H9 (cell line): ENCODE results near the gene IST1. TPM values are rescaled to one million over a fixed set of nuclear protein-coding genes. Genes with fewer than 3 reads are reported as not detected.

Source experiments
- DNase-seq: peaks from one replicate; pipeline ENCODE4 v3.0.0-alpha.2; 2017
- H2AFZ ChIP-seq: one replicate; pipeline ENCODE4 v1.6.1; 2013; ENCODE audit warnings: mild to moderate bottlenecking, low read length, control low read depth, moderate library complexity
- H2AK5ac ChIP-seq: 2 replicates; pipeline ENCODE4 v1.6.1; 2013; ENCODE audit warnings: low read length, control low read depth, mixed read lengths; ENCODE audit not compliant: insufficient read length
- H2BK120ac ChIP-seq: one replicate; pipeline ENCODE4 v1.6.1; 2013; ENCODE audit warnings: low read depth, mild to moderate bottlenecking, low read length, control low read depth, inconsistent platforms; ENCODE audit not compliant: poor library complexity, severe bottlenecking
- H2BK12ac ChIP-seq: 2 replicates; pipeline ENCODE4 v1.6.1; 2013; ENCODE audit warnings: low read length, control low read depth, mixed read lengths, low read depth; ENCODE audit not compliant: insufficient read length
- H2BK15ac ChIP-seq: 2 replicates; pipeline ENCODE4 v1.6.1; 2013; ENCODE audit warnings: low read depth, low read length, control low read depth
- H2BK20ac ChIP-seq: one replicate; pipeline ENCODE4 v1.6.1; 2013; ENCODE audit warnings: low read depth, mild to moderate bottlenecking, low read length, control low read depth, inconsistent platforms; ENCODE audit not compliant: poor library complexity, severe bottlenecking
- H2BK5ac ChIP-seq: 2 replicates; pipeline ENCODE4 v1.6.1; 2013; ENCODE audit warnings: low read length, control low read depth, mixed read lengths; ENCODE audit not compliant: insufficient read length
- H3K14ac ChIP-seq: 2 replicates; pipeline ENCODE4 v1.6.1; 2013; ENCODE audit warnings: low read length, control low read depth; ENCODE audit not compliant: insufficient read depth
- H3K18ac ChIP-seq: 2 replicates; pipeline ENCODE4 v1.6.1; 2013; ENCODE audit warnings: low read depth, mild to moderate bottlenecking, mixed read lengths, low read length, control low read depth; ENCODE audit not compliant: insufficient read length
- H3K23ac ChIP-seq: 2 replicates; pipeline ENCODE4 v1.6.1; 2013; ENCODE audit warnings: low read length, control low read depth, mixed read lengths, low read depth; ENCODE audit not compliant: insufficient read length
- H3K23me2 ChIP-seq: 2 replicates; pipeline ENCODE4 v1.6.1; 2013; ENCODE audit warnings: low read depth, mild to moderate bottlenecking, mixed read lengths, low read length, control low read depth; ENCODE audit not compliant: insufficient read length, poor library complexity, severe bottlenecking
- H3K27ac ChIP-seq: 2 replicates; pipeline ENCODE4 v1.5.1; 2013; ENCODE audit warnings: low read length, control low read depth, mixed read lengths, low read depth; ENCODE audit not compliant: insufficient read length
- H3K27me3 ChIP-seq: 2 replicates; pipeline ENCODE4 v1.6.1; 2013; ENCODE audit warnings: low read length, control low read depth, inconsistent platforms; ENCODE audit not compliant: insufficient read depth
- H3K4ac ChIP-seq: 2 replicates; pipeline ENCODE4 v1.6.1; 2013; ENCODE audit warnings: low read depth, mild to moderate bottlenecking, control low read depth, inconsistent platforms, low read length, moderate library complexity
- H3K4me1 ChIP-seq: 2 replicates; pipeline ENCODE4 v1.6.1; 2013; ENCODE audit warnings: low read length, control low read depth, inconsistent platforms; ENCODE audit not compliant: insufficient read depth
- H3K4me2 ChIP-seq: 2 replicates; pipeline ENCODE4 v1.6.1; 2013; ENCODE audit warnings: low read length, control low read depth, mixed read lengths; ENCODE audit not compliant: insufficient read length, insufficient read depth
- H3K56ac ChIP-seq: 2 replicates; pipeline ENCODE4 v1.6.1; 2013; ENCODE audit warnings: low read depth, mild to moderate bottlenecking, mixed read lengths, low read length, control low read depth; ENCODE audit not compliant: insufficient read length
- H3K79me1 ChIP-seq: 2 replicates; pipeline ENCODE4 v1.6.1; 2013; ENCODE audit warnings: low read depth, mild to moderate bottlenecking, moderate library complexity, low read length, control low read depth, inconsistent platforms; ENCODE audit not compliant: insufficient read depth, poor library complexity, severe bottlenecking
- H3K79me2 ChIP-seq: 2 replicates; pipeline ENCODE4 v1.6.1; 2013; ENCODE audit warnings: low read length, control low read depth, inconsistent platforms; ENCODE audit not compliant: insufficient read depth
- H3K9ac ChIP-seq: 2 replicates; pipeline ENCODE4 v1.6.1; 2013; ENCODE audit warnings: low read length, control low read depth, mixed read lengths; ENCODE audit not compliant: insufficient read length; ENCODE audit errors: extremely low read depth
- H3K9me3 ChIP-seq: one replicate; pipeline ENCODE4 v1.6.1; 2013; ENCODE audit warnings: low read depth, low read length, inconsistent platforms; ENCODE audit not compliant: control insufficient read depth
- H3T11ph ChIP-seq: one replicate; pipeline ENCODE4 v1.6.1; 2013; ENCODE audit warnings: mild to moderate bottlenecking, low read length, control low read depth, inconsistent platforms
- H4K20me1 ChIP-seq: one replicate; pipeline ENCODE4 v1.6.1; 2013; ENCODE audit not compliant: control insufficient read depth, insufficient read length, insufficient read depth
- H4K5ac ChIP-seq: 2 replicates; pipeline ENCODE4 v1.6.1; 2013; ENCODE audit warnings: low read depth, mild to moderate bottlenecking, mixed read lengths, low read length, control low read depth; ENCODE audit not compliant: insufficient read length
- H4K8ac ChIP-seq: replicated peaks from 2 replicates; pipeline ENCODE4 v1.6.1; 2013; ENCODE audit warnings: low read length, control low read depth, mixed read lengths, low read depth; ENCODE audit not compliant: insufficient read length
- H4K91ac ChIP-seq: 2 replicates; pipeline ENCODE4 v1.6.1; 2013; ENCODE audit warnings: low read depth, mild to moderate bottlenecking, moderate library complexity, mixed read lengths, low read length, control low read depth; ENCODE audit not compliant: insufficient read length
- H3K27ac Mint-ChIP-seq, 3 experiments: 2 replicates in 2 of 3; 3 replicates in 1 of 3; pipeline ENCODE4 v1.8.0; 2020 to 2021; ENCODE audit warnings: mixed read lengths in 3 of 3, mild to moderate bottlenecking in 1 of 3, moderate library complexity in 1 of 3
- H3K27me3 Mint-ChIP-seq: 2 replicates; pipeline ENCODE4 v1.8.0; 2021; ENCODE audit warnings: low read depth, mild to moderate bottlenecking, moderate library complexity, mixed read lengths
- H3K36me3 Mint-ChIP-seq, 3 experiments: 2 replicates in 2 of 3; 3 replicates in 1 of 3; pipeline ENCODE4 v1.8.0; 2020 to 2021; ENCODE audit warnings: low read depth in 3 of 3, mixed read lengths in 3 of 3; ENCODE audit not compliant: insufficient read depth in 1 of 3
- H3K4me1 Mint-ChIP-seq, 2 experiments: 2 replicates each; pipeline ENCODE4 v1.8.0; 2020; ENCODE audit warnings: mixed read lengths in 2 of 2
- H3K4me3 Mint-ChIP-seq, 2 experiments: 2 replicates in 1 of 2; 3 replicates in 1 of 2; pipeline ENCODE4 v1.8.0; 2020 to 2021; ENCODE audit warnings: mild to moderate bottlenecking in 2 of 2, mixed read lengths in 2 of 2, moderate library complexity in 1 of 2
- H3K9me3 Mint-ChIP-seq, 2 experiments: 2 replicates in 1 of 2; 3 replicates in 1 of 2; pipeline ENCODE4 v1.8.0; 2020; ENCODE audit warnings: mild to moderate bottlenecking in 2 of 2, mixed read lengths in 2 of 2, moderate library complexity in 1 of 2
- WGBS: extraction: QIAGEN DNeasy Blood & Tissue Kit; methylation state at CpG from one replicate; pipeline ENCODE4 v1.1.7; 2013; ENCODE audit warnings: missing lambda C conversion rate, low lambda C conversion rate, mixed read lengths; ENCODE audit not compliant: insufficient read length; ENCODE audit errors: extremely low coverage; 5-methylcytosine and 5-hydroxymethylcytosine counted together
- total RNA-seq: library from RNA; stranded (reverse); gene quantifications from 2 replicates; pipeline ENCODE4 v1.2.1, GENCODE V29; 2021
- TF ChIP-seq, protein P1 (sequence below): fragments of 200-600 bp; sonication (generic); conservative IDR thresholded peaks from 3 replicates; pipeline ENCODE4 v1.8.0; 2021; ENCODE audit warnings: antibody characterized with exemption, mild to moderate bottlenecking

IST1 gene
- total RNA-seq, 1 experiment from 2014 or later: 263 TPM

DNA sequence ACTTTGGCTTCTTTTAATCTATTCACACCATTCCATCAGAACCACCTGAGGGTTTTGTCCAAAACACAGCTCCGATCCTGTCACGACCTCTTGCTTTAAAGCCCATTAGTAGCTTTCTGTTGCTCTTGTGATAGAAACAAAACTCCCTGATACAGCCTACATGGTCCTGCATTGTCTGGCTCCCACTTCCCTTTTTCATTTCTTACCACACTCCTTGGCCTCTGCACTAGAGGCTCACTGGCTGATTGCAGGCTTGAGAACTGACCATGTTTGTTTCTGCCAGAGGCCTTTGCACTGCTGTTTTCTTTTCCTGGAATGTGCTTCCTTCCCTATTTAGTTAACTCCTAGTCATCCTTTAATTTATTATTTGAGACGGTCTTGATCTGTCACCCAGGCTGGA lies 23.7 kb downstream of the IST1 start:
- H3K79me2 ChIP-seq: peaks cover 11% of the 10 kb centered on the region
- no peak overlapping the region for H3T11ph ChIP-seq
- H2BK120ac ChIP-seq: no peak overlapping the region
- Mint-ChIP-seq H3K27me3 (no peaks in the 10 kb centered on the region), H3K27ac (peak overlapping the region in 2 of 3 experiments; percentile 11 to 21; a peak in 3 of 7 replicates), H3K36me3 (peaks cover 73 to 96% (median 93%) of the 10 kb centered on the region in 3 experiments), H3K9me3 (no peaks in the 10 kb centered on the region), H3K4me1 (peaks cover 0 to 3% of the 10 kb centered on the region in 2 experiments; a peak in 1 of 4 replicates), H3K4me3 (no peak overlapping the region)
- no peak overlapping the region for H3K27ac ChIP-seq
- H2AK5ac ChIP-seq: no peak overlapping the region
- no CpG with 5 or more reads among the region's 3 CpGs for WGBS
- no peaks in the 10 kb centered on the region for H4K20me1 ChIP-seq
- TF ChIP-seq, protein P1, sequence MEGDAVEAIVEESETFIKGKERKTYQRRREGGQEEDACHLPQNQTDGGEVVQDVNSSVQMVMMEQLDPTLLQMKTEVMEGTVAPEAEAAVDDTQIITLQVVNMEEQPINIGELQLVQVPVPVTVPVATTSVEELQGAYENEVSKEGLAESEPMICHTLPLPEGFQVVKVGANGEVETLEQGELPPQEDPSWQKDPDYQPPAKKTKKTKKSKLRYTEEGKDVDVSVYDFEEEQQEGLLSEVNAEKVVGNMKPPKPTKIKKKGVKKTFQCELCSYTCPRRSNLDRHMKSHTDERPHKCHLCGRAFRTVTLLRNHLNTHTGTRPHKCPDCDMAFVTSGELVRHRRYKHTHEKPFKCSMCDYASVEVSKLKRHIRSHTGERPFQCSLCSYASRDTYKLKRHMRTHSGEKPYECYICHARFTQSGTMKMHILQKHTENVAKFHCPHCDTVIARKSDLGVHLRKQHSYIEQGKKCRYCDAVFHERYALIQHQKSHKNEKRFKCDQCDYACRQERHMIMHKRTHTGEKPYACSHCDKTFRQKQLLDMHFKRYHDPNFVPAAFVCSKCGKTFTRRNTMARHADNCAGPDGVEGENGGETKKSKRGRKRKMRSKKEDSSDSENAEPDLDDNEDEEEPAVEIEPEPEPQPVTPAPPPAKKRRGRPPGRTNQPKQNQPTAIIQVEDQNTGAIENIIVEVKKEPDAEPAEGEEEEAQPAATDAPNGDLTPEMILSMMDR: no peak
- no peaks in the 10 kb centered on the region for H3K4me1 ChIP-seq
- DNase-seq: no peak
- no peaks in the 10 kb centered on the region for H3K23me2 ChIP-seq
- no peak overlapping the region for H2BK12ac ChIP-seq
- H2BK20ac ChIP-seq: no peak overlapping the region
- no peak overlapping the region for H3K9ac ChIP-seq
- no peak overlapping the region for H2BK5ac ChIP-seq
- H2BK15ac ChIP-seq: no peak overlapping the region
- no peak overlapping the region for H4K91ac ChIP-seq
- peaks cover 12% of the 10 kb centered on the region for H3K79me1 ChIP-seq
- H3K14ac ChIP-seq: no peak overlapping the region
- H3K56ac ChIP-seq: no peak overlapping the region
- no peak overlapping the region for H4K8ac ChIP-seq
- H3K9me3 ChIP-seq: no peaks in the 10 kb centered on the region
- H3K4me2 ChIP-seq: no peak overlapping the region
- H3K18ac ChIP-seq: no peak overlapping the region
- H2AFZ ChIP-seq: no peak overlapping the region
- no peaks in the 10 kb centered on the region for H3K27me3 ChIP-seq
- H4K5ac ChIP-seq: no peak overlapping the region
- no peak overlapping the region for H3K23ac ChIP-seq
- H3K4ac ChIP-seq: no peak overlapping the region
